ENCODE results near the gene RINL.

The RINL gene

DNA sequence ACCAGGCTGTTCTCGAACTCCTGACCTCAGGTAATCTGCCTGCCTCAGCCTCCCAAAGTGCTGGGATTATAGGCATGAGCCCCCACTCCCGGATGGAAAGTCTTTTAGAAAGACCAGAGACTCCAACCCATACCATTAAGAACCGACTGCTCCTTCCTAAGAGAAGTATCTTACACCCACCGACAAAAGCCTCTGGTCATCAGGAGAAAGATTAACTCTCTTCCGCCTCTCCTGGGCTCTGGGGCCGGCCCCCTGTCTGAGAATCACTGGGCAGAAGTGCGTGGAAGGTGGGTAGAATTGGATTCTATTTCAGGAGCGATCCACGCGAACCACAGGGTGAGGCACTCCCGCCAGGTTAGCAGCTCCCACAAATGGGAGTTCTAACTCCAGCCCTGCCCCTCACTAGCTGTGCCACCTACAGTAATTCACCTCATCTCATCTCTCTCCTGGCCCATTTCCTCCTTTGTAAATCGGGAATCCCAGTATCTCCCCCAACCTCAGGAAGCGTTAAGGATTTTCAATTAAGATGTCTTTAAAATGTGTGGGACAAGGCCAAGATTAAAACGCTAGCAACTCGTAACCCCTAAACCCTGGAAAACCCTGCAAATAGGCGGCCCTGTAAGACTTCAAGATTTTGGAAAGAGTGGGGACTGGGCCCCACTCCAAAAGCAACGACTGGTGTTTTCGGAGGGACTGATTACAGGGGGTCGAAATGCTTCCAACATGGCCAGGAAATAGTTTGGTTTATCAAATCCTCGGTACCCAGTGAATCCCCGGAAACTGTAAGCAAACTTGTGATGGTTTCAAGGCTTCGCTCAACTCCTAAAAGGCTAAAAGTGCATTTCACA lies 29.6 kb downstream of the RINL start:
- DNase-seq, result no peak

DNA sequence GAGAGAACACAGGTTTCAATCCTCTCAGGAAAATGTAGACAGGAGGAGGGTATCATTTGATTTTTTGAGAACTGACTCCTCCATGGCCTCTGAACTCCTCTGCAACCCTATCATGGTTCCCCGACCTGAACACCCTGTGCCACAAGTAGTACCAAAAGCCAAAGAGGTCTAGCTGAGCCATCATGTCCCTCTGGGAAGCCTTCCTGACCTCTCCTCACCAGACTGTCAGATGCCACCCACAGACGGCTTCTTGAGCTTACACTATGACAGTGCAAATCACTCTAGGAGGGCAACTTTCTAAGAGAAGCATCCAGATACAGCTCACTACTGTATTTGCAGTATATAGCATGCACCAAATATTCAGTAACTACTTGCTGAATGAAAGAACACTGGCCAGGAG lies 32.0 kb downstream of the RINL start:
- no peak for DNase-seq

DNA sequence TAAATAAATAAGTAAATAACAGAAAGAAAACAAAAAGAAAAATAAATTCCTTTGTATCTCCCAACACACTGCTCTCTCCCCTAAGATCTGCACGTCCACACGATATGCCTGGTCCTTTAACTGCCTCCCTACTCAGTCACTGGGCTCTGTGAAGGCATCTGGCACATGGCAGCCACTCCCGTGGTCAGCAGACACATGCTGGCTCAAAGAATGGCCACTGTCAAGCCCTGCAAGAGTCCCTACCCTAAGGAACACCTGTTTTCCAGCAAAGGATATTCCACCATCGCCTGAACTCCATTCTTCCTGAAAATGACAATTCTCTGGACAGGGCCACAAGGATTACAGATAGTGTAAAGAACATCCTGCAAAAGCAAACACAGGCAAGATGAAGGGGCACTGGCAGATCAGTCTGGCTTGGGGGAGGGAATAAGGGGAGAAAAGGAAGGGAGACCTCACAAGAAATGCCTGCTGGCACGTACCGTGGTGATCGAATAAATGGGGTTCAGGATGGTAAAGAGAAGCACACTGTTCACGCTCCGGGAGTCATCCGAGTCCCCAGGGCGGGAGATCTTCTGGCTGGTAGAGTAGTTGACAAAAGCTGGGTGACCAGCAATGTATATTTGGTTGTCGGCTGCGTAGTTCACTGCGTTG lies 32.6 kb downstream of the RINL start:
- DNase-seq, result no peak

DNA sequence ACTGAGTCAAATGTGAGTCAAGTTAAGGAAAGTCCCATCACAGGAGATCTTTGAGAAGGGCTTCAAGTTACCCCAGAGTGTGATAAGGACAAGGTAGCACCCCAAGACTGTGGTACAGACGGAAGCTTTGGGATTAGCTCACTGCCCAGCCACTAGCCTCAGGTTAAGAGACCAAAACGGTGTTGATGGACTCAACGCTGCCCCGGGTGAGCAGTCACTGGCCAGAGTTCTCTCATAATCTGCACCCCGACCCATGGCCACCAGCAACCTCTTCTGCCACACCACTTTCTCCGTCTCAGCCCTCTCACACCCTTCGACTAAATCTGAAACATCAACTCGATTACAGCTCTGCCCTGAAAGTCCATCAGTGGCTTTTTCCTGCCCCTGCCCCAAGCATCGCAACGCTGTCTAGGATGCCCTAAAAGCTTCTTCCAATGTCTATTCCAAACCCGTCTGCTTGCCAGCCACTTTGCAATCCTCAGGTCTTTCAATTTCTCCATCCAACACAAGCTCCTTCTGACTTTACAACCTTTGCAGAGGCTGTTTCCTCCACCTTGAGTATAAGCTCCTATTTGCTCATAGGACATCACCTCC lies 33.9 kb downstream of the RINL start:
- DNase-seq, result no peak

DNA sequence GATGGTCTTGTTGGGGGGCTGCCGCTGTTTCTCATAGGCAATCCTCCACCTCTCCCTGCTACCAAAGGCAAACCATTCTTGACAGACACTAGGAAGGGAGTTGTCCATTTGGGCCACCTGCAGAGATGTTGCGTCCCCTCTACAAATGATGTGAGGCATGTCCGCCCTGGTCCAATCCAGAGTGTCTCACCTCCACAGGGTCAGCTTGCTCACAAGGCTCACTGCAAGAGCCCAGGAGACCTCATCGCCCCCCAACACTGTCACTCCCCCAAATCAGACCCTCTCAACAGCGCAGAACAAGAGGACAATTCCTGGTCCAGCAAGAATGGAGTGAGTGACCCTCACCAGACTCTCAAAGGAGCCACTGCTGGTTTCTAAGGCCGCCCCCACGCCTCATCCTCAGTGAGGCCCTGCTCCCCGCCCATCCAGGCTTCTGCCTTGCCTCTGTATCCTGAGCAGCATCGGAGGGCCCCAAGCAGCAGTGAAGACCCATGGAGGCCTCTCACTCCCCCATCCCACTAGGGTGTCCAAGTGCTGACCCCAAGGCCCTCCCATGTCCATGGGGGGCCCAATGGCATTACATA lies 34.8 kb downstream of the RINL start:
- no peak for DNase-seq

DNA sequence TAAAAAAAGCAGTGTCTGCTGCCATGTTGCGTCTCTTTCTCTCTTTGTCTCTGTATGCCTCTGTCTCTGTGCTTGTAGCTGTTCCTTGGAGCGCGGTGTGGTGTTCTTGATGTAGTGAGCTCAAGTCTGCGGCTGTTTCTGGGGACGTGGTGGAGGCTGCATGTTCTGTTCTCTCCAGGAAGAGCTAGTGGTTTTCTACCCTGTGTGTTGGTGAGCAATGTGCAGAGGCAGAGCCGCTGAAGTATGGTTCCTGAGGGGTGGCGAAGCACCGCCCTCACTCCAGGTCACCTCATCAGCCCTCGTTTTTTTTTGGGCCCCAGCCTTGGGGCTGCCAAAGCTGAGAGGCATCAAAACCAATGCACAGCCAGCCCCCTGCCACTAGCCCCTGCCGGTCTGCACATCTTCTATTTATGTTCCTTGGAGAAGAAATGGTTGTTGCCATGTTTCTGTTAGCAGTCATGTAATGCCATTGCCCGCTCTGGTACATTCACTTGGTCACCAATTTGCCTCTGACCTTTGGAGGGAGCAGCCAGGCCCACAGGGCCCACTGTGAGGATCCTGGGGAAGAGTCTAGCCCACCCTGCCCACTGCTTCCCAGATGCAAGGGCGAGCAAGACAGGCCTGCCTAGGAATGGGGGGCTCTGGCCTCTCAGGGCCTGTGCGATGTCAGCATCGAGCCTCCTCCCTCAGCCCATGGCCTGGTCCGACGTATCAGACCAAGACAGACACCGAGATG lies 35.5 kb downstream of the RINL start:
- peak; percentile 63 for DNase-seq

DNA sequence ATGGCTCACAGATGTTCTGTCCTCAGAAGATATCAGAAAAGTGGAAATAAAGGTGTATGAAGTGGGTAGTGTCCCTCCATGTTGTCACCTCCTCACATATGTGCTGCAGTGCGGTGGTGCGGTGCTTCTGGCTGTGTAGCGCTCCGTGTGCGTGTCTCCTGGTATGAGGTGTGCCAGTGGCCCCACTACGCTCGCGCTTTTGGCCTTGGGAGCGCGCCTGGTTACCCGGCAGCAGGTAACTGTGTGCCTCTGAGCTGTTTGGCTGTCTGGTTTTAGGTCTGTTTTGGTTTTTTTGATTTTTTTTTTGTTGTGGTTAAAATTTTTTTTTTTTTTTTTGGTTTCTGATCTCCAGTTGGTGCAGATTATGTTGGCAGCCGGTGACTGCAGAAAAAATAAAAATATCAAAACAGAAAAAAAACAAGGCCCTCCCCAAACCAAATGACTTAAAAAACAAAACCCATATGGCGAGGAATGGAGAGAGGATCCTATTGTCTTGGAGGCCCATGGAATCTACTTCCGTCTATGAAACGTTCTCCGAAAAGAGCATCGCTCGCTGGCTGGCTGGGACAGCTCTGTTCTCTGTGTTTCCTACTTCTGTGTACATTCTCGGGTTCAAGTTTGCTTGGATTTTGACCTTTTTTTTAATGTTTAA lies 36.2 kb downstream of the RINL start:
- peak; percentile 70 for DNase-seq

DNA sequence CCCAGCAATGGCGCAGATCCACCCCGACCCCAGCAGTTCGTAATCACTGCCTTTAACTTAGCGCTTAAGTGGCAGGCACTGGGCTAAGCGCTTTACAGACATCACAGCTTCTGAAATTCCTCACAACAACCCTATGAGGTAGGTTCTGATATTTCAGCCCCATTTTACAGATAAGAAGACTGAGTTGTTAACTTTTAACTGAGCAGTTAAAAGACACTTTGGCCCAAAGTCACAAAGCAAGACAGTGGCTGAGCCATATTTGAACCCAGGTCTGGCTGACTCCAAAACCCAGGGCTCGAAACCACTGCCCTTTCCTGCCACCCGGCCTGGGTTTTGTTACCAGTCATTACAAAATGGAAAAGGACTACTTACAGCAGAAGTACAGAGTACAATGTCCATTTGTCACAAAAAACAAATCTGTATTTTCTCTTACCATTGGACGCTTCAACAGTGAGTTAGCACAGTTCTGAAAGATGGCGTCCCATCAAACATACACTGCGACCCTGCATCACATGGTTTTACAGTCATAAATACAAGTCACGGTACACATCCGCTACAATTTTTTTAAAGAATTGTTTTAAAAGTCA lies 36.8 kb downstream of the RINL start:
- no peak for DNase-seq

DNA sequence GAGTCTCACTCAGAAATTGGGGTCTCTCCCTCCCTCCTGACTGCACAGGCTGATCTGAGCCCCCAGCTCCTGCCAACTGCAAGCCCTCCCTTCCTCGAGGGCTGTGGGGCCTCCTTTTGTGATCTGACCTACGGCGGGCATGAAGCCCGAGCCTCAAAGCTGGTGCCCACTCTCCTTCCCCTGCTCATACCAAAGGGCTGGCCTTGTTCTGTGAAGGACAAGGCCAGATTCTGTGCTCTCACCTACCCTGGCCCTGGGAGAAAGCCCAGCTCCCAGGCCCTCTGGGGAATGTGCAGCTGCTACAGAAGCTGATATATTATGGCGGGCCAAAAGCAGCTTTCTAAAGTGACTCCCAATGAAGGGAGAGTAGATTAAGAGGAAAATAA lies 37.5 kb downstream of the RINL start:
- no peak for DNase-seq

DNA sequence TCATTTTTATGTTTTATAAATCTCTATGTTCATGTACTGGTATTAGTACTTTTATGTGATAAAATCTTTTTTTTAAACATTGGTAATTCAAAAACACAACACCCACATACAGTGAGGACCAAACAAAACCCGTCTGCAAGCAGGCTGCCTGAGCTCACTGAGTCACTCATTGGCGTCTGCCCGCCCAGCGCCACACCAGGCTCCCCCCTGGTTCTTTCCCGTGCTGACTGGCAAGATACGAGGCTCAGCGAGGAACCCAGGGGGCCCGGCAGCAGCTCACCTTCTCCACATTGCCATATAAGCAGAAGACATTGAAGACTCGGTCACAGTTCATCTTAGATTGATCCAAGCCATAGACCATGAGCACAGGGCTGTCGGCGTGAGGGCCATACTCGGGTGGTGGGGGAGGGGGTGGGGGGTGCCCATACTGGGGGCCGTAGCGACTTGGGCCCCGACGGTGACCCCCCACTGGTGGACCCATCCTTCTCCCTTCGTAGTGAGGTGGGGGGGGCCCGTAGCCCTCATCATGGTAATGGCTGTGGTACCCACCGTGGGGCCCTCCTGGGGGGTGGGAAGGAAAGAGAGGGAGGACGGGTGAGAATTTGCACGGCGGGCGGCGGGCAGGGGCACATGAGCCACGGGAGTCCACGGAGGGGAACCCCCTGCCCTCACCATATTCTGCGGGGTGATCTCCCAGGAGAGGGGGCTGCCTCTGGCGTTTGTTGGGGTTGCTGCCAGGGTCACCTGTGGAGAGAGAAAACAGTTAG lies 38.1 kb downstream of the RINL start:
- DNase-seq, result no peak

DNA sequence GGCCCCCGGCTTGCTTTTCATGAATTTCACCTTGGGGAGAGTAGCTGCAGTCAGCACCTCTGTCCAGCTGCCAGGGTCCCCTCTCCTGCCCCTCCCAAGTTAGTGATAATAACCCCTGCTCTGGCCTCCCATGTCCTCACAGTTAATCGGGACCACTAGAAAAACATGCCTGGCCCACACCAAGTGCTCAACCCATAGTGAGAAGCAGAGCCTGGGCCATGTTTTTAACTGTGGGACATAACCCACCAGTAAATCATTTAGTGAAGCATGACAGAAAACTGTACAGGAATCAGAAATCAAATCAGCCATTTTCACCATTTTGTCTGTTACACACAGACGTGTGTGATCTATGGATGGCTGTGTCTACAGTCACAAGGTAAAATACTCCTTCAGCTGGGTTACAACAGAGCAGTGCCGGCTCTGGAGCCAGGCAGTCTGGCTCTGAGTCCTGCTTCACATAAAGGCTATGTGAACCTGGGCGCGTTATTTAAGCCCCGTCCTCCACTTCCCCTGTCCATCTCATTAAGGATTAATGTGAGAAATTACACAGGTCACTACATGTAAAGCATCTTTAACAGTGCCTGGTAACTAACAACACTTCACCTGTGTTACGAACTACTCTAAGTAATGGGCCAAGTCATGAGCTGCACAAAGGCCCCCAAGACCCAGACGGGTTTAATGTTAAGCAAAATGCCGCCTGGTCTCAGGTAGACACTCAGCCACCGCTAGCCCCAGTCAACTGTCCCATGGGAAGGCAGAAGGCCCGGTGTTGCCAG lies 38.9 kb downstream of the RINL start:
- no peak for DNase-seq

DNA sequence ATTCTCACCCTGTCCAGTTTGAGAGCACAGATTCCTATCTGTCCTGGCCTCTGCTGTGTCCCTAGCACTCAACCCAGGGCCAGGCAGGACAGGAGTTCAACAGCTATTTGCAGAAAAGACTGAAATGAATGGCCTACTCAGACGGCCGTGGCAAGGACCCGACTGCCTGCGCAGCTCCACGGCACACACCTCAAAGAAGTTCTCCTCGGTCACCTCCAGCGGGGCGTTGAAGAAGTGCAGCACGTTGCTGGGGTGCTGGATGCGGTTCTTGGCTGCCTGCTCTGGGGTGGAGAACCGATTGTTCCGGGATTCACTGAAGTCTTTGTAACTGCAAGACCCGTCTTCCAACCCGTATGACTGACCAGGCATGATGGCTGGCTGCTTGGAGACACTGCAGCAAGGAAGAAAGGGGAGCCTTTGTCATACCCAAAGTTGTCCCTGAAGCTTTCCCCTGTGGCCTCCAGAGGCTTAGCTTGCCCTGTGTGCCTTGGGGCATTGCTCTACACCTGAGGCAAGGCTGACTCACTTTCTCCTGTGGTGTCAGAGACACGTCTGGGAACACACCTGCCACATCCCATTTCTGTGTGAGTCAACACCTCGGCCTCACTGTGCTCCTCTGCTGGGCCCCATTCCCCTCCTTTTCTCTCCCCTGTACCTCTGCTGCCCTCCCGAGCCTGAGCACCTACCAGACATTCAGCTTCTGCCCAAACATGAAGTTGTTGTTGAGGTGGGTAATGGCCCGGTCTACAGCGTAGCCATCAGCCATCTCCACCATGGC lies 39.7 kb downstream of the RINL start:
- no peak for DNase-seq

DNA sequence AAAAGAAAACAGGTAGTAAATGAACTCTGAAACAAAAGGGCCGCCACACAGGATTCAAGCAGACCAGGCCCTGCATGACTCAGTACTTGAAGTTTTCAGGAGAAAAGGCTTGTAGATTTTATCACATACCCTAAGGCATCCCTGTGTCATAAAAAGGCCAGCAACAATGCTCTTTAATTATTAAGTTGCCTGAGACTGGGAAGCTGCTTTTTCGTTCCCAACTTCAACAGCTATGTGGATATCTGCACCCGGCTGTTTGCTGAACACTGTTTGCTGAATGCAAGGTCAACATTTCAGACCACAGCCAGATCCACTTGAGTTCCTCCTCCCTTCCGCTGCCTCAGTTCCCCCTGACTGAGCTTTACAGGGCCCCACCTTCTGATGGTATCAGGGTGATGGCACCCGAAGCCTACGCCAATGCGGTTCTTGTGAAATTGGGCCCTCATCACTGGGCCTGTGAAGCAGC lies 40.4 kb downstream of the RINL start:
- no peak for DNase-seq

DNA sequence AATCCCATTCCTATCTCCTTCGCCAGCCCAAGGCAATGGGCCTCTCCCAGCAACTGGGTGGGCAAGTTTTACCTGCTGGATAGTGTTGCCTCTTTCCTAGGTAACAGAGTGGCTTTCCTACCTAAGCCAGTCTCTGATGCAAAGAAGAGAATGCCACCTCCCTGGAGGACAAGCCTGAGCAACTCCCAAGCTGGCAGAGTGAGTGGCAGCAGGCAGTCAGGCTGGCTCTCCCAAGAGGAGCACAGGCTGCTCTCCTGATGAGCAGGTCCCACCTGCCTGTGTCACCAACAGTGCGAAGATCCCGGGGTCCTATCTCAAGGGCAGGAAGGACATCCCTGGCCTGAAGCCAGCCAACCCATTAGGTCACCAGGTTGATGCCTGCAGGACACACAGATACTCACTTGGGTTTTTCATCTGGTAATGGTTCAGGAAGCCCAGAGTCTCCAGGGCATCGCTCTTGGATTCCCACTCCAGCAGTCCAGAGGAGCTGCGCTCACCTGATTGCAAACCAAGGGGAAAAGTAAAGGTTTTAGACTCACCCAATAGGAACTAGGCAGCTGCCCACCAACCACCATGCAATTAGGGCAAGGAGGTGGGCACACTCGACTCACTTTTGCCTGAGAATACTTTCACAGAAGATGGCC lies 41.0 kb downstream of the RINL start:
- no peak for DNase-seq

DNA sequence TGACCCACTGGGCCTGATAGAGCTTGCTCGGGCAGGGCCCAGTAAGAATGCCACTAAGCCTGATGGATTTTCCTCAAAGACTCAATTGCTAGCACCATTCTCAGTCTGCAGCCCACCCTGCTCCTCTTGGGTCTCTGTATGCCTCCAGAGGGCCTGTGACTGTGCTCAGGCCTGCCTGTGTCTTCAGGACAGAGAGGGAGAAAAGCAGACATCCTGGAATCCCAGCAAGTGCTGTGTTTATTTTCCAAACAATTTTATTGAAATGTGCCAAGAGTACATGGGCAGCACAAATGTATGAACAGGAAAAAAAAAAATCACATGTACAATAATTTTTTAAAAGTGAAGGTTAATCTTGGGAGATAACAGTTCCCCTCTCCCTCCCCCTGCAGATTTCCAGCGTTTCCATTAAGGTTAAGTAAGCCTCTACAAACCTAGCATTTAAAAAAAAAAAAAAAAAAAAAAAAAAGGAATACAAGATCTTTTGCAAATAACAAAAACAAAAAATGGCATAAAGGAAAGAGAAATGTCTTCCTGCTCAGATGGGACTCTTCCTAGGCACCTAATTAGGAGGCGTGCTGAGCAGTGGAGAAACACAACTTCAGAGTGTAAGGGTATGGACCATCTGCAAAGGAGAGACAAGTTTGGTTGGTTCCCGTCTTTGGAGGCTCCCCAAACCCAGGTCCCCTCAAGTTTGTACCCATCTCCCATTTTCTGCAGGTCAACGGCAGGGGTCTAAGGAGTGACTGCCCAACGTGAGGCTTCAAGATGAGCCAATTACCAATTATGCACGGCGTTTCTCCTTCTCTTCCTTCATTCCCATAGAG lies 41.7 kb downstream of the RINL start:
- DNase-seq, result no peak

DNA sequence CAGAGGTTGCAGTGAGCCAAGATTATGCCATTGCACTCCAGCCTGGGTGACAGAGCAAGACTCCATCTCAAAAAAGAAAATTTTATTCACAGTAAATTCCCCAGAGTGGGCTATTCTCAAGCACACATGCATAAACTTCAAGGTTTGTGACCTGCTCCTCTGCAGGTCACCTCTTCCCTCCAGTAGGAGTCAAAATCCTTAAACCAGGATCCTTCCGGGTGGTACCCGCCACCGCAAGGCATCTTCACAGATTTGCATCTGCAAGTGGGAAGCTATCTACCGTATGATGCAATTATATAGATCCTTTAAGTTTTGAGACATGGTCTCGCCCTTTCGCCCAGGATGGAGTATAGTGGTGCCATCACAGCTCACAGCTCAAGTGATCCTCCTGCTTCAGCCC lies 43.5 kb downstream of the RINL start:
- DNase-seq, result no peak

DNA sequence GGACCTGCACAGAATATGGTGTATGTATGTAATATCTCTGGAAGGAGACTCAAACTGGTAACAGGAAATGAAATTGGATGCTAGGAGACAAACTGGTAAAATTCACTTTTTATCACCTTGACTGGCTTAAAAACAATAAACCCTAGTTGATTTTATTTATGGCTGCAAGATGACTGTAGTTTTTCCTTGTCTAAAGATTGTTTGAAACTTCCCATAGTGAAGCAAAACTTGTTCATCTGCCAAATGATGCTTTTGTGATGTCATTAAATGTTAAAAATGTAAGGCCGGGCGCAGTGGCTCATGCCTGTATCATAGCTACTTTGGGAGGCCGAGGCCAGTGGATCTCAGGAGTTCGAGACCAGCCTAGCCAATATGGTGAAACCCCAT lies 44.0 kb downstream of the RINL start:
- DNase-seq, result no peak

DNA sequence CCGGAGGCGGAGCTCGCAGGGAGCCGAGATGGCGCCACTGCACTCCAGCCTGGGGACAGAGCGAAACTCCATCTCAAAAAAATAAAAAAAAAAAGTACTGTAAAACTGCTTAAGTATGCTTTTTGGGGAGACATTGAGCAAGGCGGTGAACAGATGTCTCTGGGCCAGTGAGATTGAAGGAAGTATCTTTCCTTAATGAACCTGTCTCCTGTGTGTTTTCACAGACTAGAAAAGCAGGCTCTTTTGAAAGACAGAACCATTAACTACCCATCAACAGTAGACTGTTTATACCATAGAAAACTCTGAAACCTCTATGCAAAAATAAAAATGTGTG lies 45.0 kb downstream of the RINL start:
- no peak for DNase-seq

Data from activated CD4-positive, alpha-beta T cell treated with anti-CD3 and anti-CD28 coated beads, Interleukin-2, amount 50 U/mL, for 1 hour (primary cell).